Measurements from ENCODE around the gene MMEL1. TPM values are rescaled to one million over a fixed set of nuclear protein-coding genes. Genes with fewer than 3 reads are reported as not detected.

MMEL1 gene
- total RNA-seq, 3 donors from 2014 or later, result 9.2 to 12.7 TPM; not detected in 1

DNA sequence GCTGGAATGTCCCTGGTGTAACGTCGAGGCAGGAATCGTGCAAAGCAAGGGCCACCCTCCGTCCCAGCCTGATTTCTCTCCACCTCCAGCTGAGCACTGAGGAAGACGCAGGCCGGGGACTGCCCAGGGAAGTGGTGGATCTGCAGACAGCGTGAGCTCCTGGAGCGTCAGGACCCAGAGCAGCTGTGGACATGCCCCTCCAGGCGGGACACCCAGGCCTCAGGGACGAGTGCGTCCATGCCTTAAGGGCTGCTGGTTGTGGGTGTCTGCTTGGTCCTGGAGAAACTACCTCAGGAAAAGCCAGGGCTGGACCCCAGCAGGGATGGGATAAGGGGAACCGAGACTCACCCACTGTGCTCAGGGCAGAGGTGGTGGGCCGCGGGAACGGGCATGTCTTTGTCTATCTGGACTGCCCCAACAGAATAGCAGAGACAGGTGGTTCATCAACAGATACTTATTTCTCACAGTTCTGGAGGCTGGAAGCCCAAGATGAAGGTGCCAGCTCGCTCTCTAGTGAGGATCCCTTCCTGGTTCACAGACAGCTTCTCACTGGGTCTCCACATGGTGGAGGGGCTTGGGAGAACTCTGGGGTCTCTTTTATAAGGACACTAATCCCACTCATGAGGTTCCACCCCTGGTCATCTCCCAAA, 5.8 kb upstream of the MMEL1 start:
- no peak for DNase-seq (ENCODE audit: low spot score in 2 of 2)
- no peak overlapping the region for H3K4me3 ChIP-seq
- peaks cover 11 to 18% of the 10 kb centered on the region in 2 donors for H3K4me1 ChIP-seq
- H3K36me3 ChIP-seq, result no peaks in the 10 kb centered on the region
- peaks cover 0 to 6% of the 10 kb centered on the region in 2 donors for H3K27me3 ChIP-seq
- H3K9me3 ChIP-seq, result peaks cover 7 to 11% of the 10 kb centered on the region in 2 donors
- intact Hi-C loops (cut with DNase I; ENCODE audit: low total_unique reads), result no loop called here
- no peak overlapping the region for H3K27ac ChIP-seq
- TF ChIP-seq POLR2AphosphoS5 (IDR thresholded peaks at IDR 0.05) (no peak), POLR2A (IDR thresholded peaks at IDR 0.05) (no peak)
- TF ChIP-seq, protein P1, sequence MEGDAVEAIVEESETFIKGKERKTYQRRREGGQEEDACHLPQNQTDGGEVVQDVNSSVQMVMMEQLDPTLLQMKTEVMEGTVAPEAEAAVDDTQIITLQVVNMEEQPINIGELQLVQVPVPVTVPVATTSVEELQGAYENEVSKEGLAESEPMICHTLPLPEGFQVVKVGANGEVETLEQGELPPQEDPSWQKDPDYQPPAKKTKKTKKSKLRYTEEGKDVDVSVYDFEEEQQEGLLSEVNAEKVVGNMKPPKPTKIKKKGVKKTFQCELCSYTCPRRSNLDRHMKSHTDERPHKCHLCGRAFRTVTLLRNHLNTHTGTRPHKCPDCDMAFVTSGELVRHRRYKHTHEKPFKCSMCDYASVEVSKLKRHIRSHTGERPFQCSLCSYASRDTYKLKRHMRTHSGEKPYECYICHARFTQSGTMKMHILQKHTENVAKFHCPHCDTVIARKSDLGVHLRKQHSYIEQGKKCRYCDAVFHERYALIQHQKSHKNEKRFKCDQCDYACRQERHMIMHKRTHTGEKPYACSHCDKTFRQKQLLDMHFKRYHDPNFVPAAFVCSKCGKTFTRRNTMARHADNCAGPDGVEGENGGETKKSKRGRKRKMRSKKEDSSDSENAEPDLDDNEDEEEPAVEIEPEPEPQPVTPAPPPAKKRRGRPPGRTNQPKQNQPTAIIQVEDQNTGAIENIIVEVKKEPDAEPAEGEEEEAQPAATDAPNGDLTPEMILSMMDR (IDR thresholded peaks at IDR 0.05), result no peak

- peaks cover 0 to 14% of the 10 kb centered on the region in 2 donors for H3K27me3 ChIP-seq
- no peaks in the 10 kb centered on the region for H3K36me3 ChIP-seq
- no peak overlapping the region for H3K27ac ChIP-seq
- no peak for TF ChIP-seq POLR2A (IDR thresholded peaks at IDR 0.05)
- TF ChIP-seq, protein P1 (IDR thresholded peaks at IDR 0.05), result no peak
- no peak for TF ChIP-seq POLR2AphosphoS5 (IDR thresholded peaks at IDR 0.05)
- no peak for DNase-seq (ENCODE audit: low spot score in 2 of 2)
- peaks cover 7 to 11% of the 10 kb centered on the region in 2 donors for H3K9me3 ChIP-seq
- no peak overlapping the region for H3K4me3 ChIP-seq
- peaks cover 11 to 13% of the 10 kb centered on the region in 2 donors for H3K4me1 ChIP-seq
- intact Hi-C loops (cut with DNase I; ENCODE audit: low total_unique reads), result no loop called here
Observed at GRCh38 chr1:2637442-2638145, 4.8 kb upstream of the MMEL1 start.

GRCh38 chr1:2636733-2637132, 3.9 kb upstream of the MMEL1 start:
- DNase-seq (ENCODE audit: low spot score in 2 of 2), result peak in 1 of 2 donors; percentile 89
- intact Hi-C loops (cut with DNase I; ENCODE audit: low total_unique reads), result no loop called here
- Histone ChIP-seq H3K36me3 (no peaks in the 10 kb centered on the region), H3K27ac (no peak overlapping the region), H3K27me3 (peaks cover 0 to 20% of the 10 kb centered on the region in 2 donors), H3K4me1 (peaks cover 4 to 5% of the 10 kb centered on the region in 2 donors), H3K4me3 (no peak overlapping the region), H3K9me3 (peaks cover 7 to 11% of the 10 kb centered on the region in 2 donors)
- TF ChIP-seq, protein P1 (IDR thresholded peaks at IDR 0.05), result no peak

DNA sequence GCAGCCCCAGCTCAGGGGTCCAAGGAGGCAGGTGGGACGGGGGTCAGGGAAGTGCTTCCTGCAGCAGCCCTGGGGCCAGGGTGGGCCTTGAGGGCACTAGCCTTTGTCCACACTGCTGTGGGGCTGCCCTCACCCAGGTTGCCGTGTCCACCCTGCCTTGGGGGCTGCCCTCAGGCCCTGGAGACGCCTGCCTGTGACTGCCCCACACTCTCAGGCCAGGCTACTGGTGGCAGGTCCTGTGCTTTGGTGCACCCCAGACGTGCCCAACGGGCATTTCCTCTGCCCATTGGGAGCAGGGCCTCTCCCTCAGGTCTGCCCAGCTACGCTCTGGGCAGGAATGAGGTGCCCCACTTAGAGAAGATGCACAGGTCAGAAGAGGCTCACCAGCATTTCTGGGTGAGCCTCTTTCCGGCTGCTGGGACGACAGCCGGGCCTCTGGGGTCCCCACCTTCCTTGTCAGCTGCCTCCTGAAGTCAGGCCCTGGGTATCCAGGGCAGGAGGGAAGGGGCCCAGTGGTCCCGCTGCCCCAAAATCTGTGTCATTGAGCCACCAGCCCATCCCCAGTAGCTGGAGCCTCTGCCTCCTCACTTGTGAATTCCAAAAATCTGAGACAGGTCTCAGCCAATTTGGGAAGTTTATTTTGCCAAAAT, 2.7 kb upstream of the MMEL1 start:
- Histone ChIP-seq H3K4me3 (no peak overlapping the region), H3K36me3 (no peaks in the 10 kb centered on the region), H3K4me1 (no peaks in the 10 kb centered on the region), H3K9me3 (peaks cover 7 to 11% of the 10 kb centered on the region in 2 donors), H3K27ac (no peak overlapping the region), H3K27me3 (peaks cover 0 to 33% of the 10 kb centered on the region in 2 donors)
- no peak for TF ChIP-seq POLR2AphosphoS5 (IDR thresholded peaks at IDR 0.05)
- no peak for TF ChIP-seq POLR2A (IDR thresholded peaks at IDR 0.05)
- DNase-seq (ENCODE audit: low spot score in 2 of 2), result no peak
- intact Hi-C loops (cut with DNase I; ENCODE audit: low total_unique reads), result no loop called here

GRCh38 chr1:2633936-2634491, 1.2 kb upstream of the MMEL1 start:
- peaks cover 7 to 11% of the 10 kb centered on the region in 2 donors for H3K9me3 ChIP-seq
- H3K36me3 ChIP-seq, result no peaks in the 10 kb centered on the region
- peaks cover 0 to 3% of the 10 kb centered on the region in 2 donors for H3K4me1 ChIP-seq
- H3K4me3 ChIP-seq, result no peak overlapping the region
- peaks cover 5 to 48% of the 10 kb centered on the region in 2 donors for H3K27me3 ChIP-seq
- no peak overlapping the region for H3K27ac ChIP-seq
- no peak for TF ChIP-seq POLR2AphosphoS5 (IDR thresholded peaks at IDR 0.05)
- TF ChIP-seq POLR2A (IDR thresholded peaks at IDR 0.05), result no peak
- TF ChIP-seq, protein P1 (IDR thresholded peaks at IDR 0.05), result no peak
- peak in 1 of 2 donors; percentile 48 for DNase-seq (ENCODE audit: low spot score in 2 of 2)
- intact Hi-C loops (cut with DNase I; ENCODE audit: low total_unique reads), result no loop called here
